NCI-H1417 (cell line): ENCODE measurements around the gene ADCY1.

Experiments
- DNase-seq, 3 experiments: peaks; one replicate each; lab custom pipeline; 2025; lab: John Stamatoyannopoulos, UW

Gene ADCY1

DNA sequence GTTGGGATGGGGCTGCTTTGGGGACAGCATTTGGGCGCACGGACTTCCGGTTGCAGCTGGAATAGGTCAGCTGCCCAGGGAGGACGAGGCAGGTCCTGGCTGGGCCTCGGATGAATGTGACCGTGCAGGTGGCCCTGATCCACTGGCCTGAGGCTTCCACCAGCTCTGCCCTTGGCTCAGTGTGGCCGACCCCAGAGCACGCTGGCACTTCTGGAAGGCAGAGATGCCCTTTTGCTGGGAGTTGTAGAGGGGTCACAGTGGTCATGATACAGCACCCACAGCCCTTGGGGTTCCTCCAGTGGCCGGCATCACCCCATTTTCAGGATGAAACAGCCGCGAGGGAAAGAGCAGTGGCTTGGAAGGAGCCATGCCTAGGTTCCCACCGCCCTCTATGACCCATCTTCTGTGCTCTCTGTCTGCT, 19.0 kb downstream of the ADCY1 start:
- no peak for DNase-seq

GRCh38 chr7:45593877-45594276, 19.7 kb downstream of the ADCY1 start:
- no peak for DNase-seq

DNA sequence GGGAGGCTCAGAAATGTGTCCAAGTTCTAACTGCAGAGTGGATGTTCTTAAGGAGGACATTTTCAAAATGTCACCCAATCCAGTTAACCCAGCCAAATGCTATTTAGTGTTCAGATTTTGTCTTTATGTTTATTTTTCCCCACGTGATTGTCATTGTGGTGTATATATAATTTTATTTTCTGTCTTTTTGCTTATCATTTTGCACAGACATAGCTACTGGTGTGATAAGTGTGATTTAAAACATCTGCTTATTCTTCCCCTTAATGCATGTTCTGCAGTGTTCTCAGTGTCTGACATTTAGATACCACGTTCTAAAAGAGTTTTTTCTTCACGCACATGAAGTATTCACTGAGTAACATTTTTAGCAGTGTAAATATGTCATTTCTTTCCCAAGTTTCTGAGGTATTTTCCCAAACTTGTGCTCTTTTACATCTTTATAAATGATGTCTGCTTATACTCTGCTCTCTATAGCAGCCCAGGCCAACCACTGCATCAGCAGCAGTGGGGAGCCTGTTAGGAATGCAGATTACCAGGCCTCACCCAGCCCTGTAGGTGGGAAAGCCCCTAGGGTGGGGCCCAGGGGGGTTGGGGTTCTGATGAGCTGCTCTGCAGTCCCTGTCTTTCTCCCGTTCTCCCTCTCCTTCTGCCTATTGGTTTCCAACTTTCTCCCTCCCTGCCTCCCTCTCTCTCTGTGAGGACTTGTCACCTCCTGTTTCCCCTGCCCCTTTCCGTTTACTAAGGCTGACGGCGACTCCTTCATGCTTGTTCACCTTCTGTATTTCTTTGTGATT, 20.8 kb downstream of the ADCY1 start:
- DNase-seq: no peak

- DNase-seq: no peak
Measured at GRCh38 chr7:45595809-45596664, 21.9 kb downstream of the ADCY1 start.

- no peak for DNase-seq
Measured at GRCh38 chr7:45596665-45597095, 22.5 kb downstream of the ADCY1 start.

- no peak for DNase-seq
Measured at GRCh38 chr7:45597286-45597984, 23.3 kb downstream of the ADCY1 start.

- no peak for DNase-seq
Measured at GRCh38 chr7:45598886-45599520, 24.8 kb downstream of the ADCY1 start.

GRCh38 chr7:45599851-45600706, 25.9 kb downstream of the ADCY1 start:
- no peak for DNase-seq

GRCh38 chr7:45601094-45601493, 26.9 kb downstream of the ADCY1 start:
- no peak for DNase-seq

DNA sequence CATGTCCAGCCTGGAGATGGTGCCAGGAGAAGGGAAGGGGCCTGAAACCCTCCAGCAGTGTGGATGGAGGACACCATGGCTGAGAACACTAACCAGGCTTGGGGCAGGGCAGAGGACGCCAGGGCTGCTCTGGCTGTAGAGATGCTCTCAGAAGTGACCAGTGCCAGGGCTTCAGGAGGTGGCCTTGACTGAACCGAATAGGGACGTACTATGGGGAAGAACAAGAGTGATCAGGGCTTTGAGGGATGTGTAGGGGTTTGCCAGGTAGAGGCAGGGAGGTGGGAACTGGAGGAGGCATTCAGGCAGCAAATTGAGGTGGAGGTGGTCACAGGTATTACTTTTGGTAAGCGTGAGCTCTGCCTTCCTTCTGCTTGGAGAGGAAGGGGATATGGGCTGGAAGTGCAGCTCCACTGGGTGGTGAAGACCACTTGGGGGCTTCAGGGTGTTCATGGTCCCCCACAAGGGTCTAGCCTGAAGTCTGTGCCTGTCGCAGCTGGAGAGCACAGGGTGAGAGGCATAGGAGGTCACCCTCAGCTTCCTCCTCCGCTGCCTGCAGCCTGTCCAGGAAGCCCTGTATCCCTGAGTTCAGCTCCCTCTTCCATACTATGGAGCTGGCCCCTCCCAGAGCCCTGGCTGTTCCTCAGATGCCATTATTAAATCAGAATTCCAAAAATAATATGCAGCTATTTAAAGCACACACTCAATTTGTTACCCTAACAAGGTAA, 27.8 kb downstream of the ADCY1 start:
- no peak for DNase-seq

GRCh38 chr7:45606050-45606449, 31.9 kb downstream of the ADCY1 start:
- no peak for DNase-seq

GRCh38 chr7:45606931-45607330, 32.8 kb downstream of the ADCY1 start:
- DNase-seq: no peak

- DNase-seq: no peak
Measured at GRCh38 chr7:45609180-45609579, 35.0 kb downstream of the ADCY1 start.

GRCh38 chr7:45610019-45610418, 35.9 kb downstream of the ADCY1 start:
- DNase-seq: no peak

DNA sequence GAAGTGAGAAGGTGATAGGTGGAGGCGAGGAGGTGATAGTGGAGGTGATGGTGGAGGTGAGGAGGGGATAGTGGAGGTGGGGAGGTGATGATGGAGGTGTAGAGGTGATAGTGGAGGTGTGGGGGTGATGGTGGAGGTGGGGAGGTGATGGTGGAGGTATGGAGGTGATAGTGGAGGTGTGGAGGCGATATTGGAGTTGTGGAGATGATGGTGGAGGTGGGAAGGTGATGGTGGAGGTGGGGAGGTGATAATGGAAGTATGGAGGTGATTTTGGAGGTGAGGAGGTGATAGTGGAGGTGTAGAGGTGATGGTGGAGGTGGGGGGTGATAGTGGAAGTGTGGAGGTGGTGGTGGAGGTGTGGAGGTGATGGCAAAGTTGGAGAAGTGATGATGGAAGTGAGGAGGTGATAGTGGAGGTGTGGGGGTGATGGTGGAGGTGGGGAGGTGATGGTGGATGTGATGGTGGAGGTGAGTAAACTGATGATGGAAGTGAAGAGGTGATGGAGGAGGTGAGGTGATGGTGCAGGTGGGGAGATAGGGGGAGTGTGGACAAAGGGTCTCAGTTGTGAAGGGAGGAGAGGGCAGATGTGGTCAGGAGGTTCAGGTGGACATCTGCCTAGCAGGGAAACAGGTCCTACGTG, 36.6 kb downstream of the ADCY1 start:
- no peak for DNase-seq

DNA sequence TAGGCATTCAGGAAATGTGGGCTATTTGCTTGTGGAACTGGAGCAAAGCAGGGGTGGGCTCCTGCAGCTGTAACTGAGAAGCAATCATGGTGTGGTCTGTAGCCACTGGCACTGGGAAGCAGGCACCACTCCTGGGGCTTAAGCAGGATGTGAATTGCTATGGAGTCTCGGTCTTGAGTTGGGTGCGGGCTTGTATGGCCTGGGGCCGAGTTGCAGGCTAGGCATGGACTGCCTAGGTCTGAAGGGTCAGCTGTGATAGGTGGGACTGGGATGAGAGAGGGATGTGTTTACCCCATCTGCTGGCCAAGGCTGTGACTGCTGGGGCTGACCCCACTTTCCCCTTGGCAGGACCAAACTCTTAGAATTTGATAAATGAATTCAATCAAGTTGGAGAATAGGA, 43.0 kb downstream of the ADCY1 start:
- no peak for DNase-seq

GRCh38 chr7:45622058-45622457, 47.9 kb downstream of the ADCY1 start:
- DNase-seq: no peak

- no peak for DNase-seq
Measured at GRCh38 chr7:45623157-45623556, 49.0 kb downstream of the ADCY1 start.

GRCh38 chr7:45623740-45624391, 49.7 kb downstream of the ADCY1 start:
- no peak for DNase-seq
